NB4 (cell line): ENCODE measurements around the gene PARP1.

Experiments used
- TF ChIP-seq, protein P1 (sequence below): IDR thresholded peaks from one replicate; pipeline ENCODE4 v1.5.1; 2012; ENCODE audit warnings: low read depth, low read length
- TF ChIP-seq, protein P2 (sequence below): IDR thresholded peaks from 2 replicates; pipeline ENCODE4 v1.6.1; 2011; ENCODE audit warnings: low read depth, low read length

DNA sequence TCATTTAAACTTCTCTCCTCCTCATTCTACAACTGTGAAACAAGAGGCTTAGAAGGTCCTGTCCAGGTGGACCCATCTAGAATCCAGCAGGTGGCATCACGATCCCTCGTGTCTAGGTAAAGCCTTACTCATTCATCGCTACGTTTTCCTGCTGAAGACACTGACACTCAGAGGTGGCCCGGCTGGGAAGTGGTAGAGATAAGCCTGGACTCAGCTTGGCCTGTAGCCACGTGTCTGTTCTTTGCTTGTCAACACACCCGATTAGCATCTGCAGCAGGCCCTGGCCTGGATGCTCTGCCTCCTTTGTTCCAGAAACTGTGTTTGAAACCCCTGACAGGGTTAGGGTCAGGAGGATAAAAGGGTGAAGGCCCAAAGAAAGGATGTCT, 43.4 kb downstream of the PARP1 start:
- TF ChIP-seq, protein P1, sequence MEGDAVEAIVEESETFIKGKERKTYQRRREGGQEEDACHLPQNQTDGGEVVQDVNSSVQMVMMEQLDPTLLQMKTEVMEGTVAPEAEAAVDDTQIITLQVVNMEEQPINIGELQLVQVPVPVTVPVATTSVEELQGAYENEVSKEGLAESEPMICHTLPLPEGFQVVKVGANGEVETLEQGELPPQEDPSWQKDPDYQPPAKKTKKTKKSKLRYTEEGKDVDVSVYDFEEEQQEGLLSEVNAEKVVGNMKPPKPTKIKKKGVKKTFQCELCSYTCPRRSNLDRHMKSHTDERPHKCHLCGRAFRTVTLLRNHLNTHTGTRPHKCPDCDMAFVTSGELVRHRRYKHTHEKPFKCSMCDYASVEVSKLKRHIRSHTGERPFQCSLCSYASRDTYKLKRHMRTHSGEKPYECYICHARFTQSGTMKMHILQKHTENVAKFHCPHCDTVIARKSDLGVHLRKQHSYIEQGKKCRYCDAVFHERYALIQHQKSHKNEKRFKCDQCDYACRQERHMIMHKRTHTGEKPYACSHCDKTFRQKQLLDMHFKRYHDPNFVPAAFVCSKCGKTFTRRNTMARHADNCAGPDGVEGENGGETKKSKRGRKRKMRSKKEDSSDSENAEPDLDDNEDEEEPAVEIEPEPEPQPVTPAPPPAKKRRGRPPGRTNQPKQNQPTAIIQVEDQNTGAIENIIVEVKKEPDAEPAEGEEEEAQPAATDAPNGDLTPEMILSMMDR, result no peak
- TF ChIP-seq, protein P2, sequence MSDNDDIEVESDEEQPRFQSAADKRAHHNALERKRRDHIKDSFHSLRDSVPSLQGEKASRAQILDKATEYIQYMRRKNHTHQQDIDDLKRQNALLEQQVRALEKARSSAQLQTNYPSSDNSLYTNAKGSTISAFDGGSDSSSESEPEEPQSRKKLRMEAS, result no peak
